KOPT-K1 (cell line): ENCODE results near the gene FAM174C.

ENCODE experiments used
- H3K27ac ChIP-seq: fragments of 200-600 bp; sonication (generic); 2 replicates; pipeline ENCODE4 v1.5.1; 2016; ENCODE audit warnings: antibody characterized with exemption, mild to moderate bottlenecking, low read depth, low read length; ENCODE audit not compliant: poor library complexity, severe bottlenecking
- H3K36me3 ChIP-seq: fragments of 200-600 bp; sonication (generic); 2 replicates; pipeline ENCODE4 v1.5.1; 2017; ENCODE audit warnings: antibody characterized with exemption, mild to moderate bottlenecking, low read length, moderate library complexity; ENCODE audit not compliant: insufficient read depth
- H3K9me3 ChIP-seq: fragments of 200-600 bp; sonication (generic); 2 replicates; pipeline ENCODE4 v1.5.1; 2017; ENCODE audit warnings: antibody characterized with exemption, low read length, mild to moderate bottlenecking; ENCODE audit not compliant: insufficient read depth, poor library complexity, severe bottlenecking

FAM174C gene

GRCh38 chr19:1278713-1279660 is 3.7 kb downstream of the FAM174C start:
- Histone ChIP-seq H3K9me3 (no peaks in the 10 kb centered on the region), H3K36me3 (peaks cover 47% of the 10 kb centered on the region), H3K27ac (no peak overlapping the region)

GRCh38 chr19:1279782-1280341 is 4.5 kb downstream of the FAM174C start:
- no peaks in the 10 kb centered on the region for H3K9me3 ChIP-seq
- H3K27ac ChIP-seq = no peak overlapping the region
- peaks cover 39% of the 10 kb centered on the region for H3K36me3 ChIP-seq

GRCh38 chr19:1280636-1281568 is 5.6 kb downstream of the FAM174C start:
- Histone ChIP-seq H3K9me3 (no peaks in the 10 kb centered on the region), H3K27ac (no peak overlapping the region), H3K36me3 (peaks cover 36% of the 10 kb centered on the region)

GRCh38 chr19:1281569-1282287 is 6.4 kb downstream of the FAM174C start:
- Histone ChIP-seq H3K9me3 (no peaks in the 10 kb centered on the region), H3K27ac (no peak overlapping the region), H3K36me3 (peaks cover 36% of the 10 kb centered on the region)

GRCh38 chr19:1282588-1283206 is 7.4 kb downstream of the FAM174C start:
- H3K27ac ChIP-seq = no peak overlapping the region

GRCh38 chr19:1283207-1283916 is 8.0 kb downstream of the FAM174C start:
- peaks cover 20% of the 10 kb centered on the region for H3K36me3 ChIP-seq
- no peak overlapping the region for H3K27ac ChIP-seq
- H3K9me3 ChIP-seq = no peaks in the 10 kb centered on the region

More at GRCh38 chr19:1282588-1283206, 7.4 kb downstream of the FAM174C start:
- Histone ChIP-seq H3K36me3 (peaks cover 27% of the 10 kb centered on the region), H3K9me3 (no peaks in the 10 kb centered on the region)

- Histone ChIP-seq H3K27ac (no peak overlapping the region), H3K36me3 (peaks cover 15% of the 10 kb centered on the region), H3K9me3 (no peaks in the 10 kb centered on the region)
These were observed 8.6 kb downstream of the FAM174C start for GRCh38 chr19:1283917-1284292.

GRCh38 chr19:1284293-1284978 is 9.1 kb downstream of the FAM174C start:
- H3K9me3 ChIP-seq = no peaks in the 10 kb centered on the region

GRCh38 chr19:1284979-1285736 is 9.8 kb downstream of the FAM174C start:
- Histone ChIP-seq H3K27ac (no peak overlapping the region), H3K9me3 (no peaks in the 10 kb centered on the region), H3K36me3 (0 out of 2 replicates have a peak, but pooled peaks cover 4% of the 10 kb centered on the region)

More at GRCh38 chr19:1284293-1284978, 9.1 kb downstream of the FAM174C start:
- H3K36me3 ChIP-seq = peaks cover 10% of the 10 kb centered on the region
- no peak overlapping the region for H3K27ac ChIP-seq

- Histone ChIP-seq H3K27ac (no peak within 1 kb of the TSS), H3K9me3 (no peaks in the 10 kb centered on the region)
These were observed 10.5 kb downstream of the FAM174C start, which contains the start of gene EFNA2 for GRCh38 chr19:1285737-1286360. Gene EFNA2, plus strand, starts transcription at chr19:1285873. Its CDS starts 296 bp downstream, at chr19:1286169.

GRCh38 chr19:1286487-1287353 is 11.4 kb downstream of the FAM174C start:
- no peaks in the 10 kb centered on the region for H3K9me3 ChIP-seq
- no peak overlapping the region for H3K27ac ChIP-seq
- H3K36me3 ChIP-seq = no peaks in the 10 kb centered on the region

More at GRCh38 chr19:1285737-1286360, 10.5 kb downstream of the FAM174C start, which contains the start of gene EFNA2:
- H3K36me3 ChIP-seq = no peaks in the 10 kb centered on the region
